ENCODE measurements around the gene MAMDC2. TPM values are rescaled to one million over a fixed set of nuclear protein-coding genes. Genes with fewer than 3 reads are reported as not detected.

MAMDC2 gene
- total and polyA plus RNA-seq, 2 of the 4 experiments (the other 2 are of a cell fraction): 5.0 to 5.2 TPM

GRCh38 chr9:70108181-70108580 is 64.5 kb downstream of the MAMDC2 start:
- Histone ChIP-seq H2AFZ (replicated peaks; ENCODE audit: low read length, poor library complexity) (no peak overlapping the region), H2AK5ac (ENCODE audit: low read depth, low read length) (no peak overlapping the region), H3K4me1 (ENCODE audit: control insufficient read depth, insufficient read depth, low read length) (peaks cover 7% of the 10 kb centered on the region; the same call in 1 of the 2 replicates), H3K56ac (ENCODE audit: extremely low read depth, insufficient read depth, low read length) (no peak overlapping the region), H3K4me2 (ENCODE audit: low read depth, low read length) (no peak overlapping the region), H3K9ac (ENCODE audit: low read depth, low read length) (no peak overlapping the region), H4K8ac (ENCODE audit: low read depth in 2 of 2, low read length in 2 of 2) (no peak overlapping the region), H2BK120ac (ENCODE audit: low read depth, low read length) (no peak overlapping the region), H2BK20ac (ENCODE audit: low read depth, low read length) (no peak overlapping the region), H3K18ac (ENCODE audit: low read depth, low read length) (no peak overlapping the region), H3K9me1 (ENCODE audit: insufficient read depth, low read length) (peaks cover 12% of the 10 kb centered on the region), H3K23ac (ENCODE audit: low read depth, low read length) (no peak overlapping the region), H4K5ac (ENCODE audit: low read depth, low read length) (no peak overlapping the region), H3K79me1 (ENCODE audit: low read depth in 1 of 2, low read length in 2 of 2) (no peaks in the 10 kb centered on the region), H2BK15ac (ENCODE audit: low read depth, low read length) (no peak overlapping the region), H3K27ac (ENCODE audit: insufficient read depth, low read length) (no peak overlapping the region), H2BK5ac (ENCODE audit: low read depth, low read length, poor library complexity, severe bottlenecking) (no peak overlapping the region), H4K91ac (ENCODE audit: insufficient read depth, low read depth, low read length) (no peak overlapping the region), H3K4me3 (ENCODE audit: insufficient read depth, low read depth, low read length) (no peak overlapping the region), H2AK9ac (replicated peaks; ENCODE audit: low read depth, low read length, poor library complexity) (no peak overlapping the region), H3K14ac (replicated peaks; ENCODE audit: low read depth, low read length) (no peak overlapping the region), H4K20me1 (ENCODE audit: insufficient read depth, low read length) (no peaks in the 10 kb centered on the region), H3K4ac (ENCODE audit: low read depth, low read length) (no peak overlapping the region), H3K36me3 (ENCODE audit: control insufficient read depth, insufficient read depth, low read length) (no peaks in the 10 kb centered on the region), H3K9me3 (ENCODE audit: control insufficient read depth, insufficient read depth, low read length) (no peaks in the 10 kb centered on the region), H3K27me3 (ENCODE audit: control insufficient read depth, insufficient read depth, low read length) (no peaks in the 10 kb centered on the region)
- DNase-seq: no peak
- ATAC-seq (ENCODE audit: low read depth): no peak
- no TSS peak for BruUV-seq (replicated peaks)
- ChIA-PET CTCF (interaction anchor here (0.6 to 7.6 kb wide), 3 partner anchors 14 to 494 kb away, joined by 3 to 121 read pairs (median 4); no protein-coding TSS in a partner anchor), POLR2A (ENCODE audit: unreplicated experiment) (no interaction called here)
- in situ Hi-C loops (cut with MboI; ENCODE audit: low sequenced_read_pairs): loop anchor here (25.0 kb wide), 1 partner anchor 696 kb away; no protein-coding TSS in a partner anchor
- intact Hi-C loops (cut with micrococcal nuclease): no loop called here
- no CpG with 5 or more reads among the region's 3 CpGs for WGBS, 2 experiments (ENCODE audit: extremely low coverage in 2 of 2, insufficient read length in 1 of 2)
- no peak for TF ChIP-seq SMC3 (IDR thresholded peaks at IDR 0.05; ENCODE audit: low read depth, low read length)
- dilution Hi-C loops (cut with HindIII; ENCODE audit: low sequenced_read_pairs, unreplicated experiment): no loop called here

Data from IMR-90 (cell line).